Activated CD4-positive, alpha-beta memory T cell treated with anti-CD3 and anti-CD28 coated beads for 36 hours (primary cell): Measurements from ENCODE around the gene CLP1. TPM values are rescaled to one million over a fixed set of nuclear protein-coding genes. Genes with fewer than 3 reads are reported as not detected.
A peak's percentile ranks its signal among the peaks of the same experiment; 100 is the strongest.
"Not testable (repeated sequence)": the region's sequence is repeated elsewhere in the genome, so short reads cannot be mapped to it uniquely, and the experiment has no call there.

Source experiments
- CTCF ChIA-PET: fragments of 350-600 bp; sonication (Branson Sonifier 250); formaldehyde crosslinking; loops from one replicate; lab custom pipeline; 2021; ENCODE audit warnings: antibody characterized with exemption, inconsistent platforms; lab: Charles Lee
- POLR2A ChIA-PET: fragments of 350-600 bp; sonication (Branson Sonifier 250); formaldehyde crosslinking; loops from one replicate; lab custom pipeline; 2021; ENCODE audit warnings: antibody characterized with exemption; lab: Charles Lee
- DNase-seq: peaks from one replicate; pipeline ENCODE4 v3.0.0-alpha.2; 2020
- H3K27ac Mint-ChIP-seq: one replicate; pipeline ENCODE4 v1.8.0; 2021; ENCODE audit warnings: mixed read lengths
- H3K27me3 Mint-ChIP-seq: one replicate; pipeline ENCODE4 v1.8.0; 2021; ENCODE audit warnings: mixed read lengths
- H3K36me3 Mint-ChIP-seq: one replicate; pipeline ENCODE4 v1.8.0; 2021; ENCODE audit warnings: mixed read lengths
- H3K4me1 Mint-ChIP-seq: one replicate; pipeline ENCODE4 v1.8.0; 2021; ENCODE audit warnings: low read depth, mixed read lengths
- H3K4me3 Mint-ChIP-seq: one replicate; pipeline ENCODE4 v1.8.0; 2021; ENCODE audit warnings: mild to moderate bottlenecking, mixed read lengths
- H3K9me3 Mint-ChIP-seq: one replicate; pipeline ENCODE4 v1.8.0; 2021; ENCODE audit warnings: mixed read lengths
- intact Hi-C: fragments of 100-400 bp; cut with micrococcal nuclease; formaldehyde crosslinking; loops from one replicate; pipeline ENCODE4 v1.15.1; 2023
- total RNA-seq, 2 experiments: library from RNA; stranded (reverse); gene quantifications; one replicate each; pipeline ENCODE4 v1.2.3, GENCODE V29; 2021

CLP1 gene
- total RNA-seq, 2 experiments from 2014 or later, result 13.9 to 15.2 TPM

GRCh38 chr11:57649826-57650738, 7.5 kb upstream of the CLP1 start, which contains the start of gene YPEL4:
TSS of gene YPEL4 (minus strand) at chr11:57649912. CDS start at chr11:57647107, 2,805 bp downstream.
- Mint-ChIP-seq H3K9me3 (no peaks in the 10 kb centered on the region), H3K27ac (peak within 1 kb of the TSS; percentile 65), H3K4me3 (peak within 1 kb of the TSS; percentile 73), H3K36me3 (no peaks in the 10 kb centered on the region), H3K4me1 (peaks cover 40% of the 10 kb centered on the region), H3K27me3 (peaks cover 37% of the 10 kb centered on the region)
- intact Hi-C loops, result loop anchor here (5.0 kb wide), 1 partner anchor 313 kb away; the partner anchor contains the start of genes P2RX3 and SSRP1
- ChIA-PET POLR2A (interaction anchor here (1.0 to 1.6 kb wide), 2 partner anchors 11 to 18 kb away, joined by 3 to 4 read pairs; partner anchors contain the start of gene ZDHHC5), CTCF (interaction anchor here (1.6 kb wide), 1 partner anchor 83 kb away, joined by 9 read pairs; the partner anchor contains the start of gene UBE2L6)
- peak; percentile 79 for DNase-seq

- Mint-ChIP-seq H3K36me3 (no peaks in the 10 kb centered on the region), H3K4me3 (no peak overlapping the region), H3K27ac (no peak overlapping the region), H3K9me3 (no peaks in the 10 kb centered on the region), H3K27me3 (peaks cover 31% of the 10 kb centered on the region), H3K4me1 (peaks cover 40% of the 10 kb centered on the region)
- ChIA-PET CTCF (no interaction called here), POLR2A (no interaction called here)
- intact Hi-C loops, result no loop called here
- no peak for DNase-seq
Observed at GRCh38 chr11:57650739-57651090, 6.8 kb upstream of the CLP1 start.

GRCh38 chr11:57651408-57651807, 6.2 kb upstream of the CLP1 start:
- Mint-ChIP-seq H3K36me3 (no peaks in the 10 kb centered on the region), H3K27me3 (peaks cover 24% of the 10 kb centered on the region), H3K4me3 (no peak overlapping the region), H3K27ac (no peak overlapping the region), H3K4me1 (peaks cover 40% of the 10 kb centered on the region), H3K9me3 (no peaks in the 10 kb centered on the region)
- intact Hi-C loops, result no loop called here
- DNase-seq, result no peak
- ChIA-PET CTCF (interaction anchor here (1.2 to 1.7 kb wide), 5 partner anchors 83 to 193 kb away, joined by 3 to 7 read pairs (median 4); partner anchors contain the start of gene UBE2L6), POLR2A (no interaction called here)

- peak; percentile 55 for DNase-seq
- peaks cover 16% of the 10 kb centered on the region for H3K27me3 Mint-ChIP-seq
- CTCF ChIA-PET, result interaction anchor here (0.6 to 1.7 kb wide), 9 partner anchors 8 to 194 kb away, joined by 3 to 7 read pairs (median 4); partner anchors contain the start of gene UBE2L6
- H3K9me3 Mint-ChIP-seq, H3K4me3 Mint-ChIP-seq, POLR2A ChIA-PET, intact Hi-C loops, H3K36me3 Mint-ChIP-seq: not testable (repeated sequence)
- peaks cover 39% of the 10 kb centered on the region for H3K4me1 Mint-ChIP-seq
- H3K27ac Mint-ChIP-seq, result peak overlapping the region; percentile 18
Observed at GRCh38 chr11:57652230-57652629, 5.3 kb upstream of the CLP1 start.

GRCh38 chr11:57652662-57653061, 4.9 kb upstream of the CLP1 start:
- Mint-ChIP-seq H3K27me3 (peaks cover 12% of the 10 kb centered on the region), H3K27ac (peak overlapping the region; percentile 18), H3K4me1 (peaks cover 37% of the 10 kb centered on the region), H3K36me3 (peaks cover 2% of the 10 kb centered on the region), H3K4me3 (no peak overlapping the region), H3K9me3 (no peaks in the 10 kb centered on the region)
- ChIA-PET POLR2A (interaction anchor here (0.6 kb wide), 3 partner anchors 16 to 88 kb away, joined by 3 to 4 read pairs (median 3); no protein-coding TSS in a partner anchor), CTCF (interaction anchor here (0.6 to 1.7 kb wide), 7 partner anchors 8 to 169 kb away, joined by 3 to 6 read pairs (median 4); partner anchors contain the start of gene UBE2L6)
- no peak for DNase-seq
- intact Hi-C loops, result no loop called here

GRCh38 chr11:57653163-57653562, 4.4 kb upstream of the CLP1 start:
- Mint-ChIP-seq H3K27ac (no peak overlapping the region), H3K4me1 (peaks cover 36% of the 10 kb centered on the region), H3K4me3 (no peak overlapping the region), H3K36me3 (peaks cover 2% of the 10 kb centered on the region), H3K9me3 (no peaks in the 10 kb centered on the region), H3K27me3 (peaks cover 7% of the 10 kb centered on the region)
- no peak for DNase-seq
- CTCF ChIA-PET, result interaction anchor here (0.8 to 0.9 kb wide), 2 partner anchors 9 to 139 kb away, joined by 3 read pairs; no protein-coding TSS in a partner anchor
- intact Hi-C loops, result no loop called here
- POLR2A ChIA-PET, result interaction anchor here (0.6 kb wide), 3 partner anchors 16 to 88 kb away, joined by 3 to 4 read pairs (median 3); no protein-coding TSS in a partner anchor

- H3K9me3 Mint-ChIP-seq, result no peaks in the 10 kb centered on the region
- H3K27me3 Mint-ChIP-seq, result no peaks in the 10 kb centered on the region
- ChIA-PET CTCF (interaction anchor here (0.9 to 4.2 kb wide), 4 partner anchors 12 to 198 kb away, joined by 3 to 17 read pairs (median 4); no protein-coding TSS in a partner anchor), POLR2A (no interaction called here)
- no peak for DNase-seq
- intact Hi-C loops, result loop anchor here (1.0 to 5.0 kb wide), 7 partner anchors 10 to 1485 kb away; partner anchors contain the start of genes FAM111A, MED19, SELENOH and TIMM10
- peaks cover 31% of the 10 kb centered on the region for H3K4me1 Mint-ChIP-seq
- H3K27ac Mint-ChIP-seq, result peak overlapping the region; percentile 94
- H3K4me3 Mint-ChIP-seq, result peak overlapping the region; percentile 100
- H3K36me3 Mint-ChIP-seq, result peaks cover 22% of the 10 kb centered on the region
Observed at GRCh38 chr11:57656885-57657193, 723 bp upstream of the CLP1 start.

- intact Hi-C loops, result loop anchor here (5.0 kb wide), 1 partner anchor 1484 kb away; the partner anchor contains the start of gene FAM111A
- H3K27me3 Mint-ChIP-seq, result no peaks in the 10 kb centered on the region
- DNase-seq, result no peak
- ChIA-PET POLR2A (interaction anchor here (0.9 to 1.8 kb wide), 3 partner anchors 9 to 20 kb away, joined by 3 to 6 read pairs (median 3); no protein-coding TSS in a partner anchor), CTCF (interaction anchor here (0.6 to 1.9 kb wide), 5 partner anchors 9 to 143 kb away, joined by 3 to 9 read pairs (median 3); partner anchors contain the start of gene UBE2L6)
- peaks cover 26% of the 10 kb centered on the region for H3K36me3 Mint-ChIP-seq
- H3K9me3 Mint-ChIP-seq, result no peaks in the 10 kb centered on the region
- H3K27ac Mint-ChIP-seq, result peak overlapping the region; percentile 94
- peak overlapping the region; percentile 100 for H3K4me3 Mint-ChIP-seq
- peaks cover 33% of the 10 kb centered on the region for H3K4me1 Mint-ChIP-seq
Observed at GRCh38 chr11:57658023-57658361, 430 bp downstream of the CLP1 start.

GRCh38 chr11:57659669-57660068, 2.1 kb downstream of the CLP1 start:
- H3K27me3 Mint-ChIP-seq, result no peaks in the 10 kb centered on the region
- H3K9me3 Mint-ChIP-seq, result no peaks in the 10 kb centered on the region
- DNase-seq, result no peak
- H3K27ac Mint-ChIP-seq, result no peak overlapping the region
- no peak overlapping the region for H3K4me3 Mint-ChIP-seq
- intact Hi-C loops, result loop anchor here (5.0 to 10.0 kb wide), 2 partner anchors 1483 to 1895 kb away; partner anchors contain the start of gene FAM111A
- CTCF ChIA-PET, result interaction anchor here (1.9 kb wide), 2 partner anchors 15 to 92 kb away, joined by 7 to 9 read pairs; partner anchors contain the start of gene UBE2L6
- POLR2A ChIA-PET, result no interaction called here
- peaks cover 26% of the 10 kb centered on the region for H3K36me3 Mint-ChIP-seq
- peaks cover 31% of the 10 kb centered on the region for H3K4me1 Mint-ChIP-seq

- H3K27ac Mint-ChIP-seq, result no peak overlapping the region
- H3K9me3 Mint-ChIP-seq, result no peaks in the 10 kb centered on the region
- ChIA-PET POLR2A (no interaction called here), CTCF (interaction anchor here (0.7 to 1.2 kb wide), 4 partner anchors 15 to 861 kb away, joined by 3 to 6 read pairs (median 3); no protein-coding TSS in a partner anchor)
- H3K27me3 Mint-ChIP-seq, result no peaks in the 10 kb centered on the region
- intact Hi-C loops, result loop anchor here (10.0 kb wide), 1 partner anchor 1892 kb away; no protein-coding TSS in a partner anchor
- peaks cover 32% of the 10 kb centered on the region for H3K4me1 Mint-ChIP-seq
- peaks cover 24% of the 10 kb centered on the region for H3K36me3 Mint-ChIP-seq
- DNase-seq, result no peak
- no peak overlapping the region for H3K4me3 Mint-ChIP-seq
Observed at GRCh38 chr11:57662893-57663292, 5.3 kb downstream of the CLP1 start.

- Mint-ChIP-seq H3K27me3 (no peaks in the 10 kb centered on the region), H3K9me3 (no peaks in the 10 kb centered on the region), H3K4me1 (peaks cover 27% of the 10 kb centered on the region), H3K4me3 (no peak overlapping the region), H3K36me3 (peaks cover 24% of the 10 kb centered on the region), H3K27ac (no peak overlapping the region)
- ChIA-PET CTCF (no interaction called here), POLR2A (no interaction called here)
- intact Hi-C loops, result loop anchor here (10.0 kb wide), 1 partner anchor 1891 kb away; no protein-coding TSS in a partner anchor
- no peak for DNase-seq
Observed at GRCh38 chr11:57663975-57664374, 6.4 kb downstream of the CLP1 start.
